IMR-90 (cell line): Measurements from ENCODE around the gene HAP1. TPM values are rescaled to one million over a fixed set of nuclear protein-coding genes. Genes with fewer than 3 reads are reported as not detected.
A peak's percentile ranks its signal among the peaks of the same experiment; 100 is the strongest.

ENCODE experiments used
- ATAC-seq: fragments of 200-7000 bp; cut with Tn5 transposase; 2 replicates; pipeline ENCODE4 v1.9.1; 2020; ENCODE audit warnings: low read depth, mild to moderate bottlenecking, moderate library complexity
- BruUV-seq: library from RNA; stranded (reverse); fragments of 400-500 nt; replicated peaks from 2 replicates; lab custom pipeline; 2021; lab: Mats Ljungman, UMichigan
- CTCF ChIA-PET: fragments of 300-600 bp; formaldehyde crosslinking; extraction: SDS; loops from one replicate; lab custom pipeline; 2021; ENCODE audit warnings: antibody characterized with exemption; lab: Yijun Ruan, JAX
- POLR2A ChIA-PET: fragments of 300-600 bp; sonication (Branson Sonifier 250); formaldehyde crosslinking; loops from one replicate; lab custom pipeline; 2022; ENCODE audit warnings: antibody characterized with exemption; ENCODE audit not compliant: unreplicated experiment; lab: Charles Lee
- DNase-seq: peaks from one replicate; pipeline ENCODE4 v3.0.0; 2013
- H2AFZ ChIP-seq: replicated peaks from 2 replicates; pipeline ENCODE3; 2013; ENCODE audit warnings: low read length, mild to moderate bottlenecking; ENCODE audit not compliant: poor library complexity
- H2AK5ac ChIP-seq: 2 replicates; pipeline ENCODE4 v1.6.1; 2013; ENCODE audit warnings: low read depth, low read length, inconsistent platforms
- H2AK9ac ChIP-seq: replicated peaks from 2 replicates; pipeline ENCODE3; 2013; ENCODE audit warnings: mild to moderate bottlenecking, low read depth, low read length, moderate library complexity; ENCODE audit not compliant: poor library complexity
- H2BK120ac ChIP-seq: 2 replicates; pipeline ENCODE4 v1.6.1; 2013; ENCODE audit warnings: low read depth, low read length, inconsistent platforms
- H2BK15ac ChIP-seq: 3 replicates; pipeline ENCODE4 v1.6.1; 2013; ENCODE audit warnings: low read depth, low read length, inconsistent platforms
- H2BK20ac ChIP-seq: 2 replicates; pipeline ENCODE4 v1.6.1; 2013; ENCODE audit warnings: low read depth, mild to moderate bottlenecking, inconsistent platforms, low read length, moderate library complexity
- H2BK5ac ChIP-seq: 2 replicates; pipeline ENCODE4 v1.6.1; 2013; ENCODE audit warnings: mild to moderate bottlenecking, low read depth, low read length, inconsistent platforms; ENCODE audit not compliant: poor library complexity, severe bottlenecking
- H3K14ac ChIP-seq: replicated peaks from 2 replicates; pipeline ENCODE4 v1.6.1; 2013; ENCODE audit warnings: low read depth, low read length, inconsistent platforms
- H3K18ac ChIP-seq: 2 replicates; pipeline ENCODE4 v1.6.1; 2013; ENCODE audit warnings: low read depth, low read length, control low read depth
- H3K23ac ChIP-seq: 2 replicates; pipeline ENCODE4 v1.6.1; 2013; ENCODE audit warnings: low read depth, low read length, inconsistent platforms
- H3K27ac ChIP-seq: 2 replicates; pipeline ENCODE4 v1.5.1; 2013; ENCODE audit warnings: mild to moderate bottlenecking, control low read depth, low read length; ENCODE audit not compliant: insufficient read depth
- H3K27me3 ChIP-seq: 2 replicates; pipeline ENCODE4 v1.6.1; 2013; ENCODE audit warnings: low read length; ENCODE audit not compliant: control insufficient read depth, insufficient read depth
- H3K36me3 ChIP-seq: 2 replicates; pipeline ENCODE4 v1.6.1; 2013; ENCODE audit warnings: low read length, mixed read lengths; ENCODE audit not compliant: control insufficient read depth, insufficient read depth
- H3K4ac ChIP-seq: 2 replicates; pipeline ENCODE4 v1.6.1; 2013; ENCODE audit warnings: low read depth, low read length, inconsistent platforms
- H3K4me1 ChIP-seq: 2 replicates; pipeline ENCODE4 v1.6.1; 2013; ENCODE audit warnings: low read length, mixed read lengths; ENCODE audit not compliant: control insufficient read depth, insufficient read depth
- H3K4me2 ChIP-seq: 2 replicates; pipeline ENCODE4 v1.6.1; 2013; ENCODE audit warnings: low read depth, mild to moderate bottlenecking, control low read depth, low read length, moderate library complexity
- H3K4me3 ChIP-seq: 2 replicates; pipeline ENCODE4 v1.5.1; 2013; ENCODE audit warnings: low read depth, mild to moderate bottlenecking, control low read depth, low read length, moderate library complexity; ENCODE audit not compliant: insufficient read depth
- H3K56ac ChIP-seq: 2 replicates; pipeline ENCODE4 v1.6.1; 2013; ENCODE audit warnings: low read length, inconsistent platforms; ENCODE audit not compliant: insufficient read depth; ENCODE audit errors: extremely low read depth
- H3K79me1 ChIP-seq, 2 experiments: 2 replicates each; pipeline ENCODE4 v1.6.1; 2013; ENCODE audit warnings: low read length in 2 of 2, inconsistent platforms in 1 of 2, low read depth in 1 of 2
- H3K9ac ChIP-seq: 2 replicates; pipeline ENCODE4 v1.6.1; 2013; ENCODE audit warnings: low read depth, low read length, control low read depth
- H3K9me1 ChIP-seq: 2 replicates; pipeline ENCODE4 v1.6.1; 2013; ENCODE audit warnings: low read length, inconsistent platforms; ENCODE audit not compliant: insufficient read depth
- H3K9me3 ChIP-seq: 2 replicates; pipeline ENCODE4 v1.6.1; 2013; ENCODE audit warnings: low read length; ENCODE audit not compliant: control insufficient read depth, insufficient read depth
- H4K20me1 ChIP-seq: 2 replicates; pipeline ENCODE4 v1.6.1; 2013; ENCODE audit warnings: low read length, inconsistent platforms; ENCODE audit not compliant: insufficient read depth
- H4K5ac ChIP-seq: 2 replicates; pipeline ENCODE4 v1.6.1; 2013; ENCODE audit warnings: mild to moderate bottlenecking, low read depth, low read length, control low read depth
- H4K8ac ChIP-seq, 2 experiments: 2 replicates each; pipeline ENCODE4 v1.6.1; 2013; ENCODE audit warnings: low read depth in 2 of 2, low read length in 2 of 2, control low read depth in 1 of 2, inconsistent platforms in 1 of 2
- H4K91ac ChIP-seq: 2 replicates; pipeline ENCODE4 v1.6.1; 2013; ENCODE audit warnings: low read depth, low read length, inconsistent platforms; ENCODE audit not compliant: insufficient read depth
- RCOR1 ChIP-seq: IDR thresholded peaks from 2 replicates; pipeline ENCODE4 v1.6.1; 2012; ENCODE audit warnings: mild to moderate bottlenecking, low read length, improper control_type of control experiment; ENCODE audit not compliant: insufficient replicate concordance
- WGBS, 2 experiments: methylation state at CpG; one replicate each; pipeline versions ENCODE4 v1.1.5 to v1.1.7; 2013; ENCODE audit warnings: missing lambda C conversion rate in 2 of 2; ENCODE audit not compliant: insufficient read length in 1 of 2; ENCODE audit errors: extremely low coverage in 2 of 2; 5-methylcytosine and 5-hydroxymethylcytosine counted together
- dilution Hi-C: fragments of 300-500 bp; cut with HindIII; formaldehyde crosslinking; loops from one replicate; pipeline ENCODE4 v1.14.3; 2018; ENCODE audit warnings: low sequenced_read_pairs; ENCODE audit not compliant: unreplicated experiment
- in situ Hi-C: fragments of 300-500 bp; cut with MboI; formaldehyde crosslinking; loops from 3 replicates; pipeline ENCODE4 v1.14.3; 2019; ENCODE audit warnings: low sequenced_read_pairs, inconsistent platforms, mixed read lengths
- intact Hi-C: fragments of 100-400 bp; cut with micrococcal nuclease; formaldehyde crosslinking; loops from 2 replicates; pipeline ENCODE4 v1.10.0; 2022
- polyA plus RNA-seq, 3 experiments: library from polyadenylated mRNA; depleted of rRNA; stranded (reverse); fragments of >200 nt; gene quantifications; 2 replicates each; pipeline ENCODE4 v1.2.3, GENCODE V29; 2012; ENCODE audit warnings: low replicate concordance in 1 of 3
- total RNA-seq: library from RNA; depleted of rRNA; stranded (reverse); fragments of >200 nt; gene quantifications from 2 replicates; pipeline ENCODE4 v1.2.3, GENCODE V29; 2012

Gene HAP1
- total and polyA plus RNA-seq, 2 of the 4 experiments (the other 2 are of a cell fraction), result under 0.01 to 0.09 TPM

GRCh38 chr17:41741709-41742108 lies 7.3 kb upstream of the HAP1 start:
- Histone ChIP-seq H3K4ac (no peak overlapping the region), H2BK15ac (no peak overlapping the region), H4K20me1 (no peaks in the 10 kb centered on the region), H3K4me2 (no peak overlapping the region), H3K14ac (no peak overlapping the region), H2BK120ac (no peak overlapping the region), H3K23ac (no peak overlapping the region), H3K79me1 (no peaks in the 10 kb centered on the region), H3K9me1 (no peaks in the 10 kb centered on the region), H4K91ac (no peak overlapping the region), H3K27ac (no peak overlapping the region), H2AK9ac (peak overlapping the region; percentile 28), H3K9me3 (no peaks in the 10 kb centered on the region), H3K27me3 (peaks cover 12% of the 10 kb centered on the region), H3K4me3 (no peak overlapping the region), H3K18ac (no peak overlapping the region), H2BK5ac (no peak overlapping the region), H3K36me3 (no peaks in the 10 kb centered on the region), H3K9ac (no peak overlapping the region), H4K5ac (no peak overlapping the region), H2AK5ac (no peak overlapping the region), H4K8ac (no peak overlapping the region), H2BK20ac (no peak overlapping the region), H3K56ac (no peak overlapping the region), H2AFZ (no peak overlapping the region), H3K4me1 (peaks cover 5% of the 10 kb centered on the region; the same call in 1 of the 2 replicates)
- TF ChIP-seq RCOR1, result no peak
- BruUV-seq, result no TSS peak
- ChIA-PET CTCF (no interaction called here), POLR2A (no interaction called here)
- ATAC-seq (no peak), DNase-seq (no peak)
- intact Hi-C loops (no loop called here), in situ Hi-C loops (no loop called here), dilution Hi-C loops (no loop called here)
- 82% methylated on average over 5 of the region's 9 CpGs; no CpG with 5 or more reads in 1 of the 2 experiments for WGBS, 2 experiments
